Measurements from ENCODE around the gene CLSTN1. TPM values are rescaled to one million over a fixed set of nuclear protein-coding genes. Genes with fewer than 3 reads are reported as not detected.

Gene CLSTN1
- total and polyA plus RNA-seq, 5 experiments from 2014 or later: 10.7 to 63.1 (median 32.3) TPM

DNA sequence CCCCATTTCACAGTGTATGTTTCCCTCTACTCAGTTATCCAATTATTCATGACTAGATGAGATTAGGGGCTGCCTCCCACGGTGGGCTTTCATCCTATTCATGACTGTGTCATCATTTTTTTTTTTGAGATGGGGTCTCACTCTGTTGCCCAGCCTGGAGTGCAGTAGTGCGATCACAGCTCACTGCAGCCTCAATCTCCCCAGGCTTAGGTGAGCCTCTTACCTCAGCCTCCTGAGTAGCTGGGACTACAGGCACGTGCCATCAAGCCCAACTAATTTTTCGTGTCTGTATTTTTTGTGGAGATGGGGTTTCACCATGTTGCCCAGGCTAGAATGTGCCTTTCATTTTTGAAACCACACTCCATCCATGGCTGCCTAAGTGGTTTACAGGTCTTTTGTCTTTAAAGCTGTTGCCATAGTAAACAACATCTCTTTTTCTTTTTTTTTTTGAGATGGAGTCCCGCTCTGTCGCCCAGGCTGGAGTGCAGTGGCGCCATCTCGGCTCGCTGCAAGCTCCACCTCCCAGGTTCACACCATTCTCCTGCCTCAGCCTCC is 112.2 kb downstream of the CLSTN1 start:
- POLR2A ChIA-PET: interaction anchor here (1.0 to 46.6 kb wide), 5 partner anchors 12 to 84 kb away, joined by 3 to 1258 read pairs (median 1172); partner anchors contain the start of gene PIK3CD
- ATAC-seq: peak; percentile 2 to 27
- no peak for DNase-seq
- Mint-ChIP-seq H3K27ac (peak overlapping the region; percentile 71 to 93 (median 86)), H3K27me3 (no peaks in the 10 kb centered on the region), H3K36me3 (peaks cover 0 to 76% (median 27%) of the 10 kb centered on the region in 3 donors), H3K4me1 (peaks cover 17 to 73% (median 65%) of the 10 kb centered on the region in 4 donors), H3K9me3 (no peaks in the 10 kb centered on the region), H3K4me3 (peak overlapping the region in 7 of 10 donors; percentile 14 to 50 (median 24))

GRCh38 chr1:9710037-9710436 is 113.7 kb downstream of the CLSTN1 start:
- ATAC-seq: no peak
- Mint-ChIP-seq H3K27me3 (no peaks in the 10 kb centered on the region), H3K36me3 (peaks cover 0 to 75% (median 24%) of the 10 kb centered on the region in 3 donors), H3K27ac (peak overlapping the region; percentile 49 to 91 (median 86)), H3K9me3 (no peaks in the 10 kb centered on the region), H3K4me3 (peak overlapping the region in 5 of 10 donors; percentile 5 to 77 (median 45)), H3K4me1 (peaks cover 16 to 77% (median 69%) of the 10 kb centered on the region in 4 donors)
- DNase-seq: no peak
- POLR2A ChIA-PET: interaction anchor here (0.6 to 46.6 kb wide), 6 partner anchors 10 to 82 kb away, joined by 3 to 1258 read pairs (median 415); partner anchors contain the start of gene PIK3CD

DNA sequence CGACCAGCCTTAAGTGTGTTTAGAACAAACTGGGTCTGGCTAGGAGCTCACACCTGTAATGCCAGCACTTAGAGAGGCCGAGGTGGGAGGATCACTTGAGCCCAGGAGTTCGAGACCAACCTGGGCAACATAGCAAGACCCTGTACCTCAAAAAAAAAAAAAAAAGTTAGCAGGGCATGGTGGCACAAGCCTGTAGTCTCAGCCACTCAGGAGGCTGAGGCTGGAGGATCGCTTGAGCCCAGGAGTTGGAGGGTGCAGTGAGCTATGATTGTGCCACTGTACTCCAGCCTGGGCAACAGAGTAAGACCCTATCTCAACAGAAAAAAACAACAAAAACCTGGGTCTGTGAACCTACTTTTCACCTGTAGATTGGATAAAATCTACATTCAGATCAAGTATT is 117.6 kb downstream of the CLSTN1 start:
- Mint-ChIP-seq H3K9me3 (no peaks in the 10 kb centered on the region), H3K27me3 (no peaks in the 10 kb centered on the region), H3K4me1 (peaks cover 20 to 83% (median 73%) of the 10 kb centered on the region in 4 donors), H3K4me3 (peak overlapping the region in 5 of 10 donors; percentile 15 to 34 (median 28)), H3K36me3 (peaks cover 7 to 79% (median 16%) of the 10 kb centered on the region in 3 donors), H3K27ac (peak overlapping the region in 9 of 10 donors; percentile 5 to 92 (median 80))
- DNase-seq (peak in 1 of 10 donors; percentile 10), ATAC-seq (no peak)
- POLR2A ChIA-PET: interaction anchor here (21.7 to 46.6 kb wide), 3 partner anchors 7 to 48 kb away, joined by 811 to 1258 read pairs (median 1258); partner anchors contain the start of gene PIK3CD

DNA sequence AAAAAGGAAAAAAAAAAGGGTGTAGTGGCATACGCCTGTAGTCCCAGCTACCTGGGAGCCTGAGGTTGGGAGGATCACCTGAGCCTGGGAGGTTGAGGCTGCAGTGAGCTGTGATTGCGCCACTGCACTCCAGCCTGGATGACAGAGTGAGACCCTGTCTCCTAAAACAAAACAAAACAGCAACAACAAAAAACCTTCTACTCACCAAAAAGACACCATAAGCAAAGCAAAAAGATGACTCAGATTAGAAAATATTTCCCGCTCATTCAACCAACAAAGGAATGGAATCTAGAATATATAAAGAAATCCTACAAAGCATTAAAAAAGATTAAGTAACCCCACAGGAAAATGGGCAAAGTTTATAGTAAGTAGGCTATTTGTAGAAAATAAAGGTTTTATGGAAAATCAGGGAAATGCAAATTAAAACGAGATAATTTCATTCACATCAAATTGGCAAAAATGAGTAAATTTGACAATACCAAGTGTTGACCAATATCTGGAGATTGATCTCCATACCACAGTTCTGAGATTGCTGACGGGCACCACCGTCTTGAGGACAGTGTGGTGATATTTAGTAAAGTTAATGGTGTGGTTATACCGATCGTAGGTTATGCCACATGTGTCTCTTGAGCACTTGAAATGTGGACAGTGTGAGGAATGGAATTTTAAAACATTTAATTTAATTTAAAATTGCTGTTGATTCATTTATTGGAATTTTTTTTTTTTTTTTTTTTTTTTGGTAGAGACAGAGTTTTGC is 118.2 kb downstream of the CLSTN1 start:
- H3K4me1 Mint-ChIP-seq: peaks cover 27 to 83% (median 77%) of the 10 kb centered on the region in 4 donors
- H3K27me3 Mint-ChIP-seq: no peaks in the 10 kb centered on the region
- peak in 1 of 10 donors; percentile 15 for DNase-seq
- no peak for ATAC-seq
- peak overlapping the region; percentile 13 to 92 (median 74) for H3K27ac Mint-ChIP-seq
- peaks cover 7 to 79% (median 13%) of the 10 kb centered on the region in 3 donors for H3K36me3 Mint-ChIP-seq
- no peaks in the 10 kb centered on the region for H3K9me3 Mint-ChIP-seq
- POLR2A ChIA-PET: interaction anchor here (0.7 to 46.6 kb wide), 7 partner anchors 6 to 321 kb away, joined by 3 to 1258 read pairs (median 6); partner anchors contain the start of gene PIK3CD
- H3K4me3 Mint-ChIP-seq: peak overlapping the region in 9 of 10 donors; percentile 42 to 71 (median 59)

DNA sequence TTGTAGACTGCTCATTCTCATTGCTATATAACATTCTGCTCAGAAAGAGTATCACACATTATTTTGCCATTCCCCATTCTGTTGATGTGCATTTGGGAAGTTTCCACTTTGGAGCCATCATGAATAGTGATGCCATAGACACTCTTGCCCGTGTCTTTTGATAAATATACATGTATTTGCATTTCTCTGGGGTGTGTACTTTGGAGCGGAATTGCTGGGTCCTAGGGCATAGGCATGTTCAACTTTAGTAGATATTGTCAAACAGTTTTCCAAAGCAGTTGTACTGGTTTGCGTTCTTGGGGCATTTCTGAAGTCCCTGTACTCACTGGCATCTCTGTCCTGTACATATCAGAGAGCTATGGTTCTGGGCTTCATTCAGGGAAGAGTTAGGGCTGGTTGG is 120.1 kb downstream of the CLSTN1 start:
- Mint-ChIP-seq H3K4me1 (peaks cover 29 to 86% (median 81%) of the 10 kb centered on the region in 4 donors), H3K36me3 (peaks cover 10 to 81% (median 10%) of the 10 kb centered on the region in 3 donors), H3K27me3 (no peaks in the 10 kb centered on the region), H3K9me3 (no peaks in the 10 kb centered on the region), H3K4me3 (peak overlapping the region; percentile 34 to 82 (median 62)), H3K27ac (peak overlapping the region; percentile 69 to 92 (median 88))
- ATAC-seq (no peak), DNase-seq (no peak)
- POLR2A ChIA-PET: interaction anchor here (1.2 to 46.6 kb wide), 5 partner anchors 12 to 77 kb away, joined by 4 to 1258 read pairs (median 7); partner anchors contain the start of gene PIK3CD

DNA sequence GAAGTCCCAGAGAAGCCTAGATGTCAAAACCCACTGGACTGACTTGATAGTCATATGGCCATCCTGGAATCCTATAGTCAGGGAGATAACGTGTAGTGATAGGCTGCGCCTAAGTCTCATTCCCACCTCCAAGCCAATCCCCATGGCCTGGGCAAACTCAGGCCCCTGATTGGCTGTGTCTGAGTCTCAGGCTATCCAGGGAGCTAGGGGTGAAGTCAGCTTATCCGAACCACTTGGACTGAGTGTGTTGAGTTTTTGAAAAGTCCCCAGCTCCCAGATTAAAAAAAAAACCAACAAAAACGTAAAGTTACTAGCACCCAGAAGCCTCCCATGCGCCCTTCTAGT is 120.6 kb downstream of the CLSTN1 start:
- peaks cover 33 to 91% (median 84%) of the 10 kb centered on the region in 4 donors for H3K4me1 Mint-ChIP-seq
- peaks cover 10 to 84% (median 12%) of the 10 kb centered on the region in 3 donors for H3K36me3 Mint-ChIP-seq
- H3K9me3 Mint-ChIP-seq: no peaks in the 10 kb centered on the region
- ATAC-seq: no peak
- H3K4me3 Mint-ChIP-seq: peak overlapping the region in 9 of 10 donors; percentile 1 to 82 (median 59)
- POLR2A ChIA-PET: interaction anchor here (0.9 to 46.6 kb wide), 7 partner anchors 15 to 76 kb away, joined by 4 to 1258 read pairs (median 6); partner anchors contain the start of gene PIK3CD
- DNase-seq: peak in 1 of 10 donors; percentile 8
- H3K27ac Mint-ChIP-seq: peak overlapping the region; percentile 69 to 92 (median 88)
- H3K27me3 Mint-ChIP-seq: no peaks in the 10 kb centered on the region

DNA sequence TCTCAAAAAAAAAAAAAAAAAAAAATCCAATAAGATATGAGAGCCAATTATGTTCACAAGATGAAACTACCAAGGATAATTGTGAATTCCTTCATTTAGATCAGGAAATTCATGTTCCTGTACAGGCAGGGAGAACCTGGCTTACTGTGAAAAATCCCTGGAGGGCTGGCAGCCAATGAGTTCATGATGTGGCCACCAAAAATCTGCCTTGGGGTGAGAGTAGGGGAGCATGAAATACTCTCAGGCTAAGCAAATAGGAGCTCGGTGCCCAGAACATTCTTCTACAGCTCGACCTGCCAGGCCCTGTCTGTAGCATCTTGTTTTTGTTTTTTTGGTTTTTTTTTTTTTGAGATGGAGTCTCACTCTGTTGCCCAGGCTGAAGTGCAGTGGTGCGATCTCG is 122.1 kb downstream of the CLSTN1 start:
- Mint-ChIP-seq H3K27ac (peak overlapping the region in 8 of 10 donors; percentile 75 to 92 (median 84)), H3K9me3 (no peaks in the 10 kb centered on the region), H3K4me1 (peaks cover 31 to 88% (median 80%) of the 10 kb centered on the region in 4 donors), H3K27me3 (no peaks in the 10 kb centered on the region), H3K36me3 (peaks cover 10 to 83% (median 12%) of the 10 kb centered on the region in 3 donors), H3K4me3 (peak overlapping the region in 4 of 10 donors; percentile 8 to 45 (median 28))
- DNase-seq (no peak), ATAC-seq (peak in 1 of 2 donors; percentile 7)
- POLR2A ChIA-PET: interaction anchor here (1.7 to 46.6 kb wide), 4 partner anchors 11 to 72 kb away, joined by 5 to 1258 read pairs (median 414); partner anchors contain the start of gene PIK3CD

GRCh38 chr1:9700340-9700739 is 123.4 kb downstream of the CLSTN1 start:
- DNase-seq: peak in 1 of 10 donors; percentile 60
- H3K4me1 Mint-ChIP-seq: peaks cover 32 to 81% (median 75%) of the 10 kb centered on the region in 4 donors
- POLR2A ChIA-PET: interaction anchor here (0.6 to 46.6 kb wide), 5 partner anchors 9 to 70 kb away, joined by 3 to 1258 read pairs (median 4); no protein-coding TSS in a partner anchor
- peak overlapping the region in 9 of 10 donors; percentile 71 to 92 (median 85) for H3K27ac Mint-ChIP-seq
- ATAC-seq: no peak
- peaks cover 10 to 79% (median 12%) of the 10 kb centered on the region in 3 donors for H3K36me3 Mint-ChIP-seq
- peak overlapping the region in 2 of 10 donors; percentile 3 to 39 for H3K4me3 Mint-ChIP-seq
- H3K9me3 Mint-ChIP-seq: no peaks in the 10 kb centered on the region
- no peaks in the 10 kb centered on the region for H3K27me3 Mint-ChIP-seq

DNA sequence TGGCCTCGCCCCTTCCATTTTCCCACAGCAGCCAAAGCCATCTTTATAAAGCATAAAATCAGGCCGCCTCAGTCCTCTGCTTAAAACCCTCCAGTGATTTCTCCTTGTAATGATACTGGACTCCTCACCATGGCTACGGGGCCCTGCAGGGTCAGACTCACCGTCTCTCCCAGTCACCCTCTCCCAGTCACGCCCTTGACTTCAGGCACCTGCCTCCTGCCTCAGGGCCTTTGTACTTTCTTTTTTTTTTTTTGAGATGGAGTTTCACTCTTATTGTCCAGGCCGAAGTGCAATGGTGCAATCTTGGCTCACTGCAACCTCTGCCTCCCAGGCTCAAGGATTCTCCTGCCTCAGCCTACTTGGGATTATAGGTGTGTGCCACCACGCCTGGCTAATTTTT is 124.4 kb downstream of the CLSTN1 start:
- peak overlapping the region in 8 of 10 donors; percentile 14 to 71 (median 41) for H3K4me3 Mint-ChIP-seq
- H3K27me3 Mint-ChIP-seq: no peaks in the 10 kb centered on the region
- H3K4me1 Mint-ChIP-seq: peaks cover 37 to 81% (median 76%) of the 10 kb centered on the region in 4 donors
- ATAC-seq (no peak), DNase-seq (no peak)
- peaks cover 10 to 81% (median 12%) of the 10 kb centered on the region in 3 donors for H3K36me3 Mint-ChIP-seq
- H3K9me3 Mint-ChIP-seq: no peaks in the 10 kb centered on the region
- peak overlapping the region; percentile 24 to 92 (median 80) for H3K27ac Mint-ChIP-seq
- POLR2A ChIA-PET: interaction anchor here (1.4 to 46.6 kb wide), 4 partner anchors 9 to 44 kb away, joined by 5 to 1258 read pairs (median 7); no protein-coding TSS in a partner anchor

DNA sequence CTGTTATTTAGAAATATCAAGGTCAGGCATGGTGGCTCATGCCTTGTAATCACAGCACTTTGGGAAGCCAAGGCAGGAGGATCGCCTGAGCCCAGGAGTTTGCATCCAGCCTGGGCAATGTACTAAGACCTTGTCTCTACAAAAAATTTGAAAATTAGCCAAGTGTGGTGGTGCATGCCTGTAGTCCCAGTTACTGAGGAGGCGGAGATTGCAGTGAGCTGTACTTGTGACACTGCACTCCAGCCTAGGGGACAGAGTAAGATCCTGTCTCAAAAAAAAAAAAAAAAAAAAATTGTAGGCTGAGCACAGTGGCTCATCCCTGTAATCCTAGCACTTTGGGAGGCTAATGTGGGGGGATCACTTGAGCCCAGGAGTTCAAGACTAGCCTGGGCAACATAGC is 127.0 kb downstream of the CLSTN1 start:
- no peaks in the 10 kb centered on the region for H3K9me3 Mint-ChIP-seq
- POLR2A ChIA-PET: interaction anchor here (0.6 to 46.6 kb wide), 9 partner anchors 9 to 90 kb away, joined by 3 to 1258 read pairs (median 3); partner anchors contain the start of gene PIK3CD
- DNase-seq: peak in 1 of 10 donors; percentile 2
- peaks cover 36 to 77% (median 75%) of the 10 kb centered on the region in 4 donors for H3K4me1 Mint-ChIP-seq
- peak in 1 of 2 donors; percentile 30 for ATAC-seq
- H3K27ac Mint-ChIP-seq: peak overlapping the region in 7 of 10 donors; percentile 14 to 88 (median 53)
- H3K36me3 Mint-ChIP-seq: peaks cover 3 to 81% (median 11%) of the 10 kb centered on the region in 3 donors
- peak overlapping the region in 1 of 10 donors; percentile 10 for H3K4me3 Mint-ChIP-seq
- no peaks in the 10 kb centered on the region for H3K27me3 Mint-ChIP-seq

DNA sequence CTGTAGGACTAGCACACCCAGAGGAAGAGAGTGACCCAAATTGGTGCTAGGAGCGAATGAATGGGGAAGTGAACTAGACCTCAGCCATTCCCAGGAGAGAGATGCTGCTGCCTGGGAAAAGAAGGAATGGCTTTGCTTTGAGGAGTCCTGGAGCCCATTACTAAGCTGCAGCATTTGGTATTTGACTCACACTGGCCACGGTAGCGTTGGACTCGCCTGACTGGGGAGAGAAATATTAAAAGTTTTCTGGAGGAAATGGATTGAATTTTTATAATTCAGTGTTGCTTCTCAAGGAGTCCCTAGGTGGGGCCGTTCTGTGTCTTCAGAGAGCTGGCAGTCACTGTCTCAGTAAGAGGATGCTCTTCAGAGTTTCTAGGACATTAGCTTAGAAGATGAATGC is 132.1 kb downstream of the CLSTN1 start:
- H3K27me3 Mint-ChIP-seq: no peaks in the 10 kb centered on the region
- ATAC-seq: no peak
- POLR2A ChIA-PET: interaction anchor here (0.8 to 46.6 kb wide), 10 partner anchors 10 to 63 kb away, joined by 3 to 1258 read pairs (median 5); partner anchors contain the start of gene PIK3CD
- peak overlapping the region; percentile 91 to 97 (median 94) for H3K4me3 Mint-ChIP-seq
- peaks cover 0 to 46% (median 9%) of the 10 kb centered on the region in 3 donors for H3K36me3 Mint-ChIP-seq
- H3K4me1 Mint-ChIP-seq: peaks cover 34 to 79% (median 74%) of the 10 kb centered on the region in 4 donors
- H3K27ac Mint-ChIP-seq: peak overlapping the region; percentile 89 to 98 (median 93)
- no peaks in the 10 kb centered on the region for H3K9me3 Mint-ChIP-seq
- DNase-seq: peak in 1 of 10 donors; percentile 24

All from naive thymus-derived CD8-positive, alpha-beta T cell (primary cell).